GM21529 (cell line): ENCODE measurements around the gene FALEC.
A peak's percentile ranks its signal among the peaks of the same experiment; 100 is the strongest.
"Not testable (repeated sequence)": the region's sequence is repeated elsewhere in the genome, so short reads cannot be mapped to it uniquely, and the experiment has no call there.

Source experiments
- ATAC-seq: cut with Tn5 transposase; IDR thresholded peaks from one replicate; pipeline ENCODE4 v1.9.1; 2021; ENCODE audit not compliant: unreplicated experiment

FALEC gene

GRCh38 chr1:150573648-150574071 is 58.1 kb downstream of the FALEC start:
- ATAC-seq: not testable (repeated sequence)

DNA sequence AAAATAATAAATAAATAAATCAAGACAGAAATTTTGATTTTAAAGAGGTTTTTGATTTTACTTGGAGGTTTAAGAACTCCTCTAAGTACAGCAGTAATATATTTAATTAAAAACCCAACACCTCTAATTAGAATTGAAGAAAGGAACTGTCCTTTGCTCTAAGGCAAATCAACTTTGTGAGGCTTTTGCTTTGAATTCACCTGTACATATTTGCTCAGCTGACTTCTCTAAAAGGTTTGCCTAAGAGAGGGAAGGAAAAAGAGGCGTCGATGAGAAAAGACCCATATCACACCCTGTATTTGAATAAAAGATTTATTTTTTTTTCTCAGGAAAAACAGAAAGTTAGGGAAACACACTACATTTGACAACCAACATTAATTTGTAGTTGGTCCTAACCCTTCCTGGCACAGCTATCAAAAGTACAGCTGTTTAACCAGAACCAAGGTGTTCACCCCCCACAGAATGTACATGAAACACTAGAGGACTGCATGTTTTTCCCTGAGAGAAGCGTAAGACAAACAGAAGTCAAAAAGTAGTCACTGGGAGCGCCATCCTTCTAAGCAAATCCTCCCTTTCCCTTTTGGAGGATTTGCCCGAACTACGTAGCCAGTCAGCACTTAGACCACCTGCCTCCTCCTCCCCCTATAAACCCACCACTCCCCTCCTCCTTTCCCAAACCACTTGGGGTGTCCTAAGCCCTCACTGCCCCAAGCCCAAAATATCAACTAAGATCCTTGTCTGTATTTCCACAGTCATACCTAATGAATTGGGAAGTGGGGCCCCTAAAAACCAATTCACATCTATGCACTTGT is 58.9 kb downstream of the FALEC start:
- ATAC-seq: no peak

GRCh38 chr1:150575072-150575489 is 59.5 kb downstream of the FALEC start:
- no peak for ATAC-seq

- no peak for ATAC-seq
Measured at GRCh38 chr1:150575518-150576366, 60.2 kb downstream of the FALEC start.

- ATAC-seq: no peak
Measured at GRCh38 chr1:150576367-150576711, 60.8 kb downstream of the FALEC start.

DNA sequence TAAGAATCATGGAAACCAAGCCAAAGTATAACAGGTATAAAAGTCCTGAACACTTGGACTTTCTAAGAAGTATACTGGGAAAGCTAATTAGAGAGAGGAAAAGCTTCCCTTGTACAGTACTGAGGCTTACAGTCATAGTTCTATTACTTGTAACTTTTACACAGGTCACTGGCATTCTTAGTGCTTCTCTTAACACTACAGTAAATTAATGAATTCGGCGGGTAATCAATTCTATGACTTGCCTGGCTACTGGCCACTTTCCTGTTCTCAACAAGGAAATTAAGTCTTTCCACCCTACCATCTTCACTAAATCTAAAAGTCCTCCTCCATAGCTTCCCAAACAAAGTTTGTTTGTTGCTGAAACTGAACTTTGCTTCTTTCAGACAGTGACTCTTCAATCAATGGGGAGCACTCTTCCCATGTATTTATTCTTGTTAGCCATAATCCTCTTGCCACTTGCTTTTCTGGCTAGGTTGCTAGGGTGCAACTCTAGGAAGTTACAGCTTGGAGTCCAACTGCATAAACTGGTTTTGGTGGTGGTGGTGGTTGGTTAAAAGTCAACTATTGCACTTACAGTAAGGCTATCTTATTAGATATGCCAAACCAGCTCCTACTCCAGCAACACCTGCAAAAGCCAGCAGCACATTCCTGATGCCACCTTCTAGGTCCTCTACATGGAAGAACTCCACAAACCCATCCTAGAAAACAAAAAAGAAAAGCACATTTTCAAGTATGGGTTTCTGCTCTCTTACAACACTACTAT is 61.4 kb downstream of the FALEC start:
- ATAC-seq: no peak

DNA sequence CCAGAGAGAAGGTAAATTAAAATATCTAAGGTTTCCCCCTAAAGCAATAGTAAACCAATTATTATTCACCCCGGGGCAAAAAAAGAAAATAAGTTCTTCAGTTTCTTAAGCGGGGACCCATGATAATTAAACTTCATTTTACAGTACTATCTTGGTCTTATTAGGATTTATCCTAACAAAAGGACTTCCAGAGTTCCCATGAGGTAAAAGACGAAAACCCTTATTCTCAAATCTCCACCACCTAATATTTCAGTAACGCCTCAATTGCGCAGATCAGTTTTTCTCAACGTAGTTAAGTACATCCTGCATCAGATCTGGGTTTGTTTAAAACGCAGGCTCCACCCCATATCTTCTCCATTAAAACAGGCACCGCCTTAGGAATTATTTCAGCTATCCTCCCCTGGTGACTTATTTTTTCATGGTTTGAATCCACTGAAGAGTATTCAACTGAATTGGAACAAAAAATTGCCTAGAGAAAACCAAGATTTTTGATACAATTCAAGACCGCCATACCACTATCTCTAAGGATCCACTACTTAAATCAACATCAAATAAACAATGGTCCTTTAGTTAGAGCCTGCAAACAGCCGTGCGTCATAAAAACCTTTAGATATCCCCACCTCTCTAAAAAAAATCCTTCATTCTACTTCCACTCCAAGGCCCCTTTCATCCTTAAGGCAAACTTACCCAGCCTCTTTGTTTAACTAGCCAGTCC is 62.2 kb downstream of the FALEC start:
- no peak for ATAC-seq

DNA sequence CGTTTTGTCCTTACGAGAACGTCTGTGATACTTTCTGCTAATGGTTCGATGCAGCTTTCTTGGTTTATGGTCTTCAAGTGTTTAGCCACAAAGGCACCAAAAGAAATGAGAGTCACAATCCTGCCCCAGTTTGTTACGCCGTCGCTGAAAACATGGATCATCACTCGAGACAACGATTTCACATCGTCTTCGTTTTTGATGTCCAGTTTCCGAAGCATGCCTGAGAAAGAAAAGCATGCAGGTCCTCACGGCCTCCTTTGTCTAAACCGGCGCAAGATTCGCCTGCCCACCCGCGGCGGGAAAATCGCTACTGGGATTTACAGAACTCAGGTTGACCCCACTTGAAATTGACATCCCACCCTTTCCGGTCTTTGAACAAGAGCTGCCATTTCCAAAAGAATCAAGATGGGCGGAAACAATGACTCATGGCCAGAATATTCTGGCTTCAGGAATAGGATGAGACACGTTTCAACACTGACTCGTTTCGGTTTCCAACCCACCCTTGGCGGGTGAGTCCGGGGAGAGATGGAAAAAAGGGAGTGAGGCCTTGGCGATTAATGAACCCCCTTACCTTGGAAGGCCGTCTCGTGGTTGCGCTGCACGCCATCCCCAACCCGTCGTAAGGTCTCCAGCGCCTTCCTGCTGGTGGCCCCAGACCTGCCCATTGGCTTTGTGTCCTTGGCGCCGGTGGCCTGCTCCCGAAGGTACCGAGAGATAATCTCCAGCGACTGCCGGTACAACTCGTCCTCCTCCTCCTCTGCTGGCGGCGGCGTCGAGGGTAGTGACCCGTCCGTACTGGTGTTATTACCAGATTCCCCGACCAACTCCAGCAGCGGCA is 62.9 kb downstream of the FALEC start:
- no peak for ATAC-seq

- peak; percentile 85 for ATAC-seq
Measured at GRCh38 chr1:150579110-150579944, 63.8 kb downstream of the FALEC start, which contains the start of gene MCL1. TSS of gene MCL1 (minus strand) at chr1:150579610. CDS start at chr1:150579530, 80 bp downstream.

GRCh38 chr1:150579945-150580642 is 64.5 kb downstream of the FALEC start:
- peak; percentile 3 for ATAC-seq

GRCh38 chr1:150580966-150581365 is 65.4 kb downstream of the FALEC start:
- ATAC-seq: not testable (repeated sequence)

DNA sequence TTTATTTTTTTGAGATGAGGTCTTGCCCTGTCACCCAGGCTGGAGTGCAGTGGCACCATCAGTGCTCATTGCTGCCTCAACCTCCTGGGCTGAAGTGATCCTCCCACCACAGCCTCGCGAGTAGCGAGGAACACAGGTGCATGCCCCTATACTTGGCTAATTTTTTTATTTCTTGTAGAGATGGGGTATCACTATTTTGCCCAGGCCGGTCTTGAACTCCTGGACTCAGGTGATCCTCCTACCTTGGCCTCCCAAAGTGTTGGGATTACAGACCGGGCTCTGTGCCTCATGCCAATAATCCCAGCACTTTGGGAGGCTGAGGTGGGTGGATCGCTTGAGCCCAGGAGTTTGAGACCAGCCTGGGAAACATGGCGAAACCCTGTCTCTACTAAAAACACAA is 65.9 kb downstream of the FALEC start:
- not testable (repeated sequence) for ATAC-seq

DNA sequence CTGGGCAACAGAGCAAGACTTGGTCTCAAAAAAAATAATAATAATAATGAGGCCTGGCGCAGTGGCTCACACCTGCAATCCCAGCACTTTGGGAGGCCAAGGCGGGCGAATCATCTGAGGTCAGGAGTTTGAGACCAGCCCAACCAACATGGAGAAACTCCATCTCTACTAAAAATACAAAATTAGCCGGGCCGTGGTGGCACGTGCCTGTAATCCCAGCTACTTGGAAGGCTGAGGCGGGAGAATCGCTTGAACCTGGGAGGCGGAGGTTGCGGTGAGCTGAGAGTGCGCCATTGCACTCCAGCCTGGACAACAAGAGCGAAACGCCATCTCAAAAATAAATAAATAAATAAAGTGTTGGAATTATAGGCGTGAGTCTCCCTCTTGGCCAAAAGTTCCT is 66.4 kb downstream of the FALEC start:
- ATAC-seq: not testable (repeated sequence)

DNA sequence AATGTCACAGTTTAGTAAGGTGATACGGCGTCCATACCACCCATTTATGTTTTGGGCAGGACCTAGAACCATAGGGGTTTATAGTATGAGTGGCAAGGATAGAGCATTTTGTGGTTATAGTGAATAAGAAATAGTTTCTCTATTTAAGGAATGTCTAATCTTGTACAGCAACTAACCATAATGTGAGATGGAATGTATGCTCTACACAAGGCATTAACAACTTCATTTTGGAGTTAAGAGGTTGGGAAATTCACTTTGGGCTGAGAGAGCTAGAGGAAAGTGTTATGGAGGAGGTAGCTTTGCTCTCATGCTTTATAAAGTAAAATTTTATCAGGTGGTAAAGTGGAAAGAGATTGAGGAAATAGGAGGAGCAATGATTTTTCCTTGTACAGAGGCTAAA is 66.8 kb downstream of the FALEC start:
- ATAC-seq: no peak
